HEK293T (cell line): Measurements from ENCODE around the gene ARHGAP26.

Source experiments
- CTCF ChIA-PET: fragments of 350-600 bp; formaldehyde crosslinking; extraction: SDS; loops from one replicate; lab custom pipeline; 2021; ENCODE audit warnings: antibody characterized with exemption, inconsistent platforms; lab: Yijun Ruan, JAX
- POLR2A ChIA-PET: fragments of 350-600 bp; formaldehyde crosslinking; extraction: SDS; loops from one replicate; lab custom pipeline; 2020; ENCODE audit warnings: antibody characterized with exemption, inconsistent platforms; lab: Yijun Ruan, JAX
- DNase-seq: peaks from one replicate; pipeline ENCODE4 v3.0.0; 2012; ENCODE audit warnings: mixed read lengths; ENCODE audit errors: extremely low spot score
- ARNT ChIP-seq: fragments of 450-650 bp; IDR thresholded peaks from 2 replicates; pipeline ENCODE4 v1.6.1; 2017; ENCODE audit warnings: mild to moderate bottlenecking
- BHLHE40 ChIP-seq: fragments of 450-650 bp; IDR thresholded peaks from 2 replicates; pipeline ENCODE4 v1.6.1; 2016; ENCODE audit warnings: mild to moderate bottlenecking, moderate library complexity, borderline replicate concordance
- CTBP1 ChIP-seq: fragments of 450-650 bp; IDR thresholded peaks from 2 replicates; pipeline ENCODE4 v1.6.1; 2016; ENCODE audit warnings: borderline replicate concordance
- ELF4 ChIP-seq: fragments of 450-650 bp; IDR thresholded peaks from 2 replicates; pipeline ENCODE4 v1.6.1; 2017; ENCODE audit warnings: antibody characterized with exemption
- FOXA1 ChIP-seq: fragments of 450-650 bp; IDR thresholded peaks from 2 replicates; pipeline ENCODE4 v1.6.1; 2016; ENCODE audit warnings: mild to moderate bottlenecking
- FOXK2 ChIP-seq: fragments of 450-650 bp; IDR thresholded peaks from 2 replicates; pipeline ENCODE4 v1.6.1; 2016; ENCODE audit warnings: mild to moderate bottlenecking
- FOXM1 ChIP-seq: fragments of 450-650 bp; IDR thresholded peaks from 2 replicates; pipeline ENCODE4 v1.6.1; 2017; ENCODE audit warnings: mild to moderate bottlenecking, borderline replicate concordance
- HDGF ChIP-seq: fragments of 450-650 bp; IDR thresholded peaks from 2 replicates; pipeline ENCODE4 v1.6.1; 2017; ENCODE audit warnings: antibody characterized with exemption, borderline replicate concordance
- L3MBTL2 ChIP-seq: fragments of 450-650 bp; conservative IDR thresholded peaks from 2 replicates; pipeline ENCODE4 v1.6.1; 2016; ENCODE audit warnings: mild to moderate bottlenecking
- LEF1 ChIP-seq: fragments of 450-650 bp; IDR thresholded peaks from 2 replicates; pipeline ENCODE4 v1.6.1; 2017; ENCODE audit warnings: mild to moderate bottlenecking, borderline replicate concordance
- NFRKB ChIP-seq: fragments of 450-650 bp; IDR thresholded peaks from 2 replicates; pipeline ENCODE4 v1.6.1; 2016; ENCODE audit warnings: mild to moderate bottlenecking, moderate library complexity
- PKNOX1 ChIP-seq: fragments of 450-650 bp; IDR thresholded peaks from 2 replicates; pipeline ENCODE4 v1.6.1; 2016
- SP1 ChIP-seq: fragments of 450-650 bp; IDR thresholded peaks from 2 replicates; pipeline ENCODE4 v1.6.1; 2017
- SUZ12 ChIP-seq: fragments of 450-650 bp; IDR thresholded peaks from 2 replicates; pipeline ENCODE4 v1.6.1; 2016; ENCODE audit warnings: mild to moderate bottlenecking
- TARDBP ChIP-seq: fragments of 450-650 bp; IDR thresholded peaks from 2 replicates; pipeline ENCODE4 v1.6.1; 2016
- ZNF384 ChIP-seq: fragments of 450-650 bp; IDR thresholded peaks from 2 replicates; pipeline ENCODE4 v1.6.1; 2016

The ARHGAP26 gene

DNA sequence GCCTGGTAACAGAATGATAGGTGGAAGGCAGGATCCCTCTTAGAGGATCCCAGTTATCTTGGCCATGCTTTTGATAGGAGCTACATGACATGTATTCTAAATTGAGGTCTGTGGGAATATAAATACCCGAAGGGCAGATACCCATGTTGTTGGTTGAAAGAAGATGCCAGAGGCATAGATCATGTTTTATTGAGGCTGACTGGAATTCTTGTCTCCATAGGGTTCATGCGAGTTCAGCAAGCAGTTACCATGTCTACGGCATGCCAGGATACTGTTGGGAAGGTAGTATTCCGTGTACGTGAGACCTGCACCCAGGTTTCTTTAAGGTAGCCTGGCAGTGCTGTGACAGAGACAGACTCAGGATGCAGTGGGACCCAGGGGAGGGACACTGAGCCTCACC is 402.6 kb downstream of the ARHGAP26 start:
- no peak for DNase-seq
- TF ChIP-seq ELF4 (no peak), L3MBTL2 (no peak), TARDBP (no peak), FOXK2 (no peak), SP1 (no peak), HDGF (no peak), ARNT (no peak), SUZ12 (no peak), FOXM1 (no peak), FOXA1 (no peak), CTBP1 (no peak), BHLHE40 (no peak), LEF1 (no peak), ZNF384 (no peak), NFRKB (no peak)
- POLR2A ChIA-PET: interaction anchor here (0.8 kb wide), 1 partner anchor 9 kb away, joined by 4 read pairs; no protein-coding TSS in a partner anchor
- CTCF ChIA-PET: no interaction called here

DNA sequence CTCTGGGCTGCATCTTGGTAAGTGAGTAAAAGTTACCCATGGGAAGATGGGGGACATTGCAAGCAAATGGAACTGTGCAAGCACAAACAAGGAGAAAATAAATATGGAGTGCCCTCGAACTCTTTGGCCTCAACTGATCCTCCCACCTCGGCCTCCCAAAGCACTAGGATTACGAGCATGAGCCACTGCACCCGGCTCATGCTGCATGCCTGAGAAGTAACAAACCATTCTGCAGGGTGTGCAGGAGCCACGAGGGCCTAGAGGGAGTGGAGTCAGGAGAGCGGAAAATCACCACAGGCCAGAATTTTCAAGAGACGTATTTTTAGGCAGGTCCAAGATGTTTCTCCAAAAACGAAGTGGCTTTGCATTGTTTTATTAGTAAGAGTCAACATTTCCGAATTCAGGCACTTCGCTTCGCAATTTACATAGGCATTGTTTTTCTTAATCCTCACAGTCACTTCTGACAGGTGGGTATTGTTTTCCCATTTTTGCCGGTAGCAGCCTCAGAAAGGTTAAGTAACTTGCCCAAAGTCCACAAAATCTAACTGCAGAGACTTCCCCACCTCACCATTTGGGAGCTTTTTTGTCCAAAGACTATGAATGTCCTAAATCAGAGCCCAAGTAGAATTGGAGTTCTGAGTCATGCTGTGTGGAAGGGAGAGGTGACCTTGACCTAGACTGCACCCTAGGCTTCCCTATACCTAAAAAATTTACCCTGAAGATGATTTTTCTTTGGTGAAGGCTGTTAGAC is 403.1 kb downstream of the ARHGAP26 start:
- ChIA-PET CTCF (no interaction called here), POLR2A (no interaction called here)
- TF ChIP-seq L3MBTL2 (no peak), NFRKB (no peak), HDGF (no peak), ARNT (no peak), SP1 (no peak), ZNF384 (no peak), LEF1 (no peak), FOXA1 (no peak), PKNOX1 (no peak), FOXM1 (no peak), TARDBP (no peak), FOXK2 (no peak), BHLHE40 (no peak), SUZ12 (no peak), CTBP1 (no peak), ELF4 (no peak)
- no peak for DNase-seq

DNA sequence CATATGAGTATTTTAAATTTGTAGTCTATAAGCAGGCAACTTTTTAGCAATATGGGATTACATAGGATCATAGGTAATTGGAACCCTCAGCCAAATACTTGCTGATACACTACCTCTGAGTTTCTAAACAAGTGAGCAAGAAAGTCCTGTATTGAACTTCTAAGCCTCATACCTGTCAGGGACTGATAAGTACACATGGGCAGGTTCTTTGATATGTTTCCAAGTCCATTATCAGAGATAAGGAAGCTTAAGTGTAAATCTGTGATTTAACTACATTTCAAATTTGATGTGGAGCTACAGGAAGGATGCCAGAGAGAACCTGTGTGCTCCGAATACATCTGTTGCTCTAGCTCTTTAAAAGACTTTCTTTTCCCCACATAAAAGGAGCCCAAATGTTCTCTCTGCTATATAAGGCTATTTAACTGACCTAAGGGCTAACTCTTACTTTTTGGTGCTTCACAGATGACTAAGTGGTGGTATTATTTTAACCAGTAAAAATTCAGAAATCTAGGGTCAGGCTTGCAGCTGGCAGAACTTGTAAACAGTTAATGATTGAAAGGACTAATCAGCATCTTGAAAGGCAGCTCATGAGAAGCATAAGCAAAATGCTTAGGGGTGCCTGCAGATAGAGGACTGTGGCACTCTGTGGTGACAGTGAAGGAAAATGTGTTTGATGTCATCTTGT is 404.7 kb downstream of the ARHGAP26 start:
- ChIA-PET CTCF (no interaction called here), POLR2A (no interaction called here)
- TF ChIP-seq HDGF: no peak
- TF ChIP-seq FOXK2: no peak
- no peak for TF ChIP-seq TARDBP
- TF ChIP-seq LEF1: no peak
- TF ChIP-seq ZNF384: no peak
- TF ChIP-seq SP1: no peak
- no peak for TF ChIP-seq BHLHE40
- no peak for TF ChIP-seq ARNT
- TF ChIP-seq FOXM1: no peak
- TF ChIP-seq SUZ12: no peak
- DNase-seq: no peak

GRCh38 chr5:143176048-143176447 is 405.9 kb downstream of the ARHGAP26 start:
- ChIA-PET POLR2A (no interaction called here), CTCF (no interaction called here)
- DNase-seq: no peak
- TF ChIP-seq SUZ12 (no peak), ZNF384 (no peak), FOXK2 (no peak), FOXA1 (no peak), PKNOX1 (no peak), L3MBTL2 (no peak), FOXM1 (no peak), LEF1 (no peak), NFRKB (no peak), BHLHE40 (no peak), TARDBP (no peak), ARNT (no peak), CTBP1 (no peak), HDGF (no peak), SP1 (no peak), ELF4 (no peak)

DNA sequence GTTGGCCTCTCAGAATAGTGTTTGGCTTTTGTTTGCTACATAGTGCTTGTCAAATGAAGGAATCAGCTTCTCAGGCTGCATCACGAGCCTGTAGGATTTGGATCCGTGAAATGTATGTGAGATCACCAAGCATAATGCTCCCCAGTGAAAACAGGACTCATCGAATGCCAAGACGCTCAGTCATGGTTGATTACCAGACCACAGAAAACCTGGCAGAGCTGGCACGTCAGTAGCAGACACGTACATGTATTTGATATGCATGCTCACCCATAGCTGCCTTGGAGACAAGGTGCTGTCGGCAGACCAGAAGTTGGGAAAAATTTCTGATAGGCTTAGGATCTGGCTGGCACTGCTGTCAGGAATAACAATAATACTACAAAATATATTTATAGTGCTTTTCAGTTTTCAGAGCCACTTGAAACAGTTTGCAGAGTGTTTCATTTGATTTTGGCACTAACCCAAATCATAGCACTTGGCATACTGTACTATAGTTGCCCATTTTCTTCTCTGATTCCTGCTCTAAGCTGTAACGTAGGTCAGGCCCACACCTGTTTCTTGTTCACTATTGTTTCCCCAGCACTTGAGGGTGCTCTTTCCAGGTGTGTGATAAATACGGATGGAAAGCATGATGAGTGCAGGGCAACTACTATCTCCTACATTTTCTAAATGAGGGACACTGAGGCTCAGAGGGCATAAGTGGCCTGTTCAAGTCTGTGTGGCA is 407.2 kb downstream of the ARHGAP26 start:
- no peak for DNase-seq
- no peak for TF ChIP-seq SUZ12
- TF ChIP-seq ARNT: no peak
- no peak for TF ChIP-seq PKNOX1
- no peak for TF ChIP-seq TARDBP
- no peak for TF ChIP-seq LEF1
- no peak for TF ChIP-seq BHLHE40
- no peak for TF ChIP-seq FOXM1
- TF ChIP-seq ELF4: no peak
- no peak for TF ChIP-seq ZNF384
- TF ChIP-seq FOXA1: no peak
- no peak for TF ChIP-seq NFRKB
- no peak for TF ChIP-seq FOXK2
- no peak for TF ChIP-seq SP1
- TF ChIP-seq HDGF: no peak
- TF ChIP-seq CTBP1: no peak
- no peak for TF ChIP-seq L3MBTL2
- CTCF ChIA-PET: interaction anchor here (0.6 kb wide), 1 partner anchor 8 kb away, joined by 3 read pairs; no protein-coding TSS in a partner anchor
- POLR2A ChIA-PET: no interaction called here
